K562 (cell line): Measurements from ENCODE around the gene PEX19. TPM values are rescaled to one million over a fixed set of nuclear protein-coding genes. Genes with fewer than 3 reads are reported as not detected.

Source experiments
- ATAC-seq: fragments of 200-7000 bp; cut with Tn5 transposase; 3 replicates; pipeline ENCODE4 v1.9.1; 2020; ENCODE audit warnings: moderate library complexity
- BruUV-seq: library from RNA; stranded (reverse); fragments of 400-500 nt; replicated peaks from 2 replicates; lab custom pipeline; 2021; lab: Mats Ljungman, UMichigan
- CTCF ChIA-PET: fragments of 300-600 bp; formaldehyde crosslinking; extraction: SDS; loops from one replicate; lab custom pipeline; 2021; ENCODE audit warnings: low intra/inter-chr PET ratio; lab: Yijun Ruan, JAX
- POLR2A ChIA-PET: fragments of 300-600, 350-650 bp; sonication (Branson Sonifier 250); formaldehyde crosslinking; extraction: SDS; loops from one replicate; lab custom pipeline; 2021; ENCODE audit warnings: antibody characterized with exemption, inconsistent platforms; lab: Yijun Ruan, JAX
- DNase-seq, 4 experiments: peaks; one replicate each; pipeline versions ENCODE4 v3.0.0 to v3.0.0-alpha.2; 2011 to 2018; ENCODE audit warnings: low spot score in 3 of 4, mixed read lengths in 3 of 4; ENCODE audit errors: extremely low read depth in 1 of 4
- FAIRE-seq: peaks from 2 replicates; lab custom pipeline; 2011; peaks lifted over from hg19 to GRCh38; lab: Jason Lieb, UNC
- H2AFZ ChIP-seq: 2 replicates; pipeline ENCODE4 v1.6.0; 2011; ENCODE audit warnings: low read depth, low read length, control low read depth, inconsistent platforms
- H3K27ac ChIP-seq: fragments of 200-600 bp; 3 replicates; pipeline ENCODE4 v1.8.0; 2011; ENCODE audit warnings: low read depth, mild to moderate bottlenecking, control low read depth, inconsistent platforms, low read length, moderate library complexity, mixed read lengths; ENCODE audit errors: extremely low read depth
- H3K27me3 ChIP-seq, 2 experiments: fragments of 300-600 bp in 1 of 2; 2 replicates in 1 of 2; 3 replicates in 1 of 2; pipeline versions ENCODE4 v1.6.0 to v1.8.0; 2011; ENCODE audit warnings: inconsistent platforms in 2 of 2, low read length in 2 of 2, mild to moderate bottlenecking in 1 of 2, mixed read lengths in 1 of 2, moderate library complexity in 1 of 2; ENCODE audit not compliant: control insufficient read depth in 2 of 2, insufficient read depth in 2 of 2
- H3K36me3 ChIP-seq: fragments of 300-600 bp; 3 replicates; pipeline ENCODE4 v1.8.0; 2011; ENCODE audit warnings: mild to moderate bottlenecking, low read length, inconsistent platforms; ENCODE audit not compliant: control insufficient read depth, insufficient read depth
- H3K4me1 ChIP-seq, 2 experiments: fragments of 200-600 bp in 1 of 2; replicated peaks in 1 of 2; 2 replicates in 1 of 2; 3 replicates in 1 of 2; pipeline versions ENCODE4 v1.5.1 to v1.8.0; 2011; ENCODE audit warnings: inconsistent platforms in 2 of 2, low read length in 2 of 2, mild to moderate bottlenecking in 1 of 2, mixed read lengths in 1 of 2, moderate library complexity in 1 of 2; ENCODE audit not compliant: control insufficient read depth in 2 of 2, insufficient read depth in 2 of 2
- H3K4me2 ChIP-seq: 2 replicates; pipeline ENCODE4 v1.6.1; 2011; ENCODE audit warnings: low read length, control low read depth, inconsistent platforms, mixed read lengths; ENCODE audit not compliant: insufficient read depth
- H3K4me3 ChIP-seq: fragments of 200-600 bp; sonication (generic), shearing (Covaris generic); 2 replicates; pipeline ENCODE4 v1.5.1; 2016; ENCODE audit warnings: control low read depth, inconsistent platforms
- H3K79me2 ChIP-seq: fragments of 200-600 bp; 3 replicates; pipeline ENCODE4 v1.8.0; 2011; ENCODE audit warnings: low read length, inconsistent platforms; ENCODE audit not compliant: control insufficient read depth, insufficient read depth
- H3K9ac ChIP-seq, 2 experiments: 2 replicates each; pipeline versions ENCODE4 v1.6.0 to v1.6.1; 2011; ENCODE audit warnings: low read depth in 2 of 2, low read length in 2 of 2, control low read depth in 1 of 2, inconsistent platforms in 1 of 2, mild to moderate bottlenecking in 1 of 2, mixed read lengths in 1 of 2; ENCODE audit not compliant: insufficient read depth in 1 of 2
- H3K9me1 ChIP-seq: one replicate; pipeline ENCODE4 v1.6.0; 2011; ENCODE audit warnings: inconsistent platforms, mild to moderate bottlenecking, low read length, moderate library complexity; ENCODE audit not compliant: control insufficient read depth, insufficient read depth
- H3K9me3 ChIP-seq: replicated peaks from 2 replicates; pipeline ENCODE4 v1.5.1; 2011; ENCODE audit warnings: low read depth, low read length, inconsistent platforms; ENCODE audit not compliant: control insufficient read depth, insufficient read depth
- H4K20me1 ChIP-seq: replicated peaks from 2 replicates; pipeline ENCODE4 v1.6.1; 2011; ENCODE audit warnings: low read length, inconsistent platforms, mixed read lengths; ENCODE audit not compliant: control insufficient read depth, insufficient read depth
- ARID2 ChIP-seq: fragments of 450-650 bp; IDR thresholded peaks from 2 replicates; pipeline ENCODE4 v1.6.1; 2017; ENCODE audit warnings: antibody characterized with exemption, mild to moderate bottlenecking
- CEBPB ChIP-seq: fragments of 450-650 bp; IDR thresholded peaks from 2 replicates; pipeline ENCODE4 v1.6.1; 2016; ENCODE audit warnings: missing genetic modification characterization, missing compliant biosample characterization
- CEBPG ChIP-seq, 3 experiments: fragments of 200-800 bp in 1 of 3; sonication (Bioruptor generic) in 1 of 3; sonication (generic) in 1 of 3; formaldehyde crosslinking in 1 of 3; IDR thresholded peaks in 2 of 3; conservative IDR thresholded peaks in 1 of 3; 2 replicates each; pipeline versions ENCODE4 v1.6.1 to v1.8.0; 2016 to 2022; ENCODE audit warnings: missing compliant biosample characterization in 2 of 3, missing genetic modification characterization in 2 of 3, mild to moderate bottlenecking in 1 of 3, missing genetic modification reagents in 1 of 3
- ELF2 ChIP-seq: fragments of 250-450 bp; sonication (Bioruptor Pico); IDR thresholded peaks from 2 replicates; pipeline ENCODE4 v1.5.0; 2021; ENCODE audit warnings: mild to moderate bottlenecking
- ELF4 ChIP-seq: fragments of 450-650 bp; formaldehyde crosslinking; IDR thresholded peaks from 2 replicates; pipeline ENCODE4 v1.4.0; 2022; ENCODE audit warnings: missing genetic modification characterization
- EZH2 ChIP-seq: IDR thresholded peaks from 2 replicates; pipeline ENCODE4 v1.6.1; 2012; ENCODE audit warnings: low read depth, mild to moderate bottlenecking, inconsistent platforms, low read length, borderline replicate concordance
- FOXM1 ChIP-seq, 2 experiments: fragments of 450-650 bp in 1 of 2; sonication (generic) in 1 of 2; formaldehyde crosslinking in 1 of 2; IDR thresholded peaks; 2 replicates each; pipeline versions ENCODE4 v1.6.1 to v1.9.0; 2017 to 2022; ENCODE audit warnings: low read depth in 2 of 2, mild to moderate bottlenecking in 2 of 2, missing genetic modification reagents in 1 of 2, moderate library complexity in 1 of 2
- GATA2 ChIP-seq: sonication (generic); formaldehyde crosslinking; IDR thresholded peaks from 2 replicates; pipeline ENCODE4 v1.4.0; 2020; ENCODE audit warnings: mild to moderate bottlenecking, missing genetic modification reagents
- LEF1 ChIP-seq: fragments of 450-650 bp; IDR thresholded peaks from 2 replicates; pipeline ENCODE4 v1.6.1; 2016; ENCODE audit warnings: mild to moderate bottlenecking
- MYNN ChIP-seq, 2 experiments: sonication (generic); formaldehyde crosslinking in 1 of 2; IDR thresholded peaks; 2 replicates each; pipeline versions ENCODE4 v1.5.0 to v1.6.1; 2016 to 2020; ENCODE audit warnings: antibody characterized with exemption in 1 of 2, missing genetic modification reagents in 1 of 2
- POLR2H ChIP-seq: IDR thresholded peaks from 2 replicates; pipeline ENCODE4 v1.6.1; 2016; ENCODE audit warnings: missing genetic modification characterization, low read depth, mild to moderate bottlenecking, control low read depth, missing compliant biosample characterization, moderate library complexity
- TBL1XR1 ChIP-seq, 2 experiments: IDR thresholded peaks; 2 replicates each; pipeline ENCODE4 v1.6.1; 2012; ENCODE audit warnings: improper control_type of control experiment in 2 of 2, low read length in 2 of 2, mild to moderate bottlenecking in 1 of 2
- WGBS: fragments of 100-300 bp; shearing (Covaris generic); methylation state at CpG from one replicate; pipeline ENCODE4 v1.1.6; 2016; ENCODE audit warnings: low coverage, mixed read lengths; ENCODE audit not compliant: insufficient coverage; ENCODE audit errors: missing lambda C conversion rate; 5-methylcytosine and 5-hydroxymethylcytosine counted together
- in situ Hi-C: fragments of 300-500 bp; cut with MboI; formaldehyde crosslinking; loops from 4 replicates; pipeline ENCODE4 v1.15.0; 2018; ENCODE audit warnings: inconsistent platforms, mixed read lengths
- intact Hi-C: fragments of 100-400 bp; cut with micrococcal nuclease; formaldehyde crosslinking; loops from 2 replicates; pipeline ENCODE4 v1.14.2; 2022
- polyA plus RNA-seq, 8 experiments: library from polyadenylated mRNA; depleted of rRNA in 4 of 8; stranded (reverse) in 5 of 8; unstranded in 3 of 8; fragments of >200 nt; fragmentation: Nextera tagmentation in 2 of 8; fragmentation: Illumina TruSeq in 1 of 8; extraction: Ambion mirVana in 2 of 8; extraction: Trizol in 1 of 8; gene quantifications; 2 replicates each; pipeline versions ENCODE4 v1.2.1 to v1.2.3, GENCODE V29; 2011 to 2014; ENCODE audit warnings: inconsistent platforms in 1 of 8, missing spikeins in 1 of 8
- total RNA-seq, 7 experiments: library from RNA; depleted of rRNA in 6 of 7; stranded (reverse); fragments of >200 nt in 6 of 7; fragmentation: Illumina TruSeq in 2 of 7; extraction: Trizol in 2 of 7; gene quantifications; 2 replicates each; pipeline versions ENCODE4 v1.2.1 to v1.2.3, GENCODE V29; 2011 to 2021; ENCODE audit warnings: low replicate concordance in 1 of 7
- TF ChIP-seq, protein P1 (sequence below), 2 experiments: IDR thresholded peaks in 1 of 2; conservative IDR thresholded peaks in 1 of 2; 2 replicates each; pipeline ENCODE4 v1.6.1; 2016; ENCODE audit warnings: low read depth in 2 of 2, mild to moderate bottlenecking in 1 of 2, missing compliant biosample characterization in 1 of 2, missing genetic modification characterization in 1 of 2, moderate library complexity in 1 of 2
- TF ChIP-seq, protein P2 (sequence below): fragments of 450-650 bp; formaldehyde crosslinking; IDR thresholded peaks from 2 replicates; pipeline ENCODE4 v1.4.0; 2020; ENCODE audit warnings: mild to moderate bottlenecking, moderate library complexity
- TF ChIP-seq, protein P3 (sequence below): fragments of 450-650 bp; formaldehyde crosslinking; IDR thresholded peaks from 2 replicates; pipeline ENCODE4 v1.4.0; 2020; ENCODE audit warnings: mild to moderate bottlenecking, mixed read lengths

PEX19 gene
- total and polyA plus RNA-seq, 9 of the 15 experiments (the other 6 are each of a cell fraction or from before 2014, with no cell fraction given) = 32.5 to 103 (median 59.8) TPM

DNA sequence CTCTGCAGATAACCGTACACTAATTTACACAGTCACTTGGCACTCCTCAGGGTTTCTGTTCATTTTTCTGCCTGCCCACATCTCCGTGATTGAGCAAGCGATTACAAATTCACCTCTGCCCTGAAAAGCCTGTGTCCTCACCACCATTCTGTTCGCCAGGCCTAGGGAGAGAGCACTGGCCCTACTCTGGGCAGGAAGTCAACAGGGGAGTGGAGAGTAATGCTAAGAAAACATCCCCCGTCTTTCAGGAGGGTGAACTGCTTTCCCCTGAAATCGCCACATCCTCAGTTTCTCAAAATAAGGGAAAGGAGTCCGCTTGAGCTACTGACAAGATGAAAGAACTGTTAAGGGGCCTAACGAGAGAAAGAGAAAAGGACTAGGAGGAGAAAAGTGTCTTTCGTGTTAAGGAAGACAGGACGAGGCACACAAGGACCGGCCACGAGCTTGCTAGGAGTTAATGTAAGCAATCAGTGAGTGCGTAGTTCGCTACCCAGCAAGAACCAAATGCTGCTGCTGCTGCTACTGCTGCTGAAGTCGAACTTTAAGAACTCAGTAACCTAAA is 632 bp downstream of the PEX19 start:
- Histone ChIP-seq H3K27me3 (no peaks in the 10 kb centered on the region), H3K9ac (peak overlapping the region; percentile 86 to 99), H3K4me1 (peaks cover 5 to 14% of the 10 kb centered on the region in 2 experiments; a peak in 4 of 5 replicates), H3K79me2 (peaks cover 17% of the 10 kb centered on the region), H4K20me1 (no peaks in the 10 kb centered on the region), H3K4me2 (peak overlapping the region; percentile 97), H3K27ac (peak overlapping the region; percentile 72), H3K9me1 (no peaks in the 10 kb centered on the region), H3K4me3 (peak overlapping the region; percentile 74), H2AFZ (peak overlapping the region; percentile 91), H3K9me3 (no peaks in the 10 kb centered on the region), H3K36me3 (peaks cover 48% of the 10 kb centered on the region)
- BruUV-seq = TSS peak; percentile 75
- DNase-seq (peak in 3 of 4 experiments; percentile 26 to 37 (median 26)), ATAC-seq (peak; percentile 53), FAIRE-seq (peak; percentile 79)
- intact Hi-C loops (no loop called here), in situ Hi-C loops (no loop called here)
- ChIA-PET POLR2A (interaction anchor here (0.7 to 2.4 kb wide), 16 partner anchors 8 to 109 kb away, joined by 3 to 19 read pairs (median 4); partner anchors contain the start of gene DCAF8), CTCF (no interaction called here)
- 3% methylated on average over 14 of the region's 15 CpGs for WGBS
- no peak for TF ChIP-seq FOXM1 (IDR thresholded peaks at IDR 0.05; ENCODE audit: low read depth)
- 0 out of 2 replicates have a peak, but pooled peaks have one; percentile 26 for TF ChIP-seq FOXM1 (CRISPR knock-in tag; IDR thresholded peaks at IDR 0.05; ENCODE audit: low read depth)
- peak; percentile 33; the same call in 1 of the 2 replicates for TF ChIP-seq GATA2 (CRISPR knock-in tag)
- no peak for TF ChIP-seq ARID2
- TF ChIP-seq, protein P1, sequence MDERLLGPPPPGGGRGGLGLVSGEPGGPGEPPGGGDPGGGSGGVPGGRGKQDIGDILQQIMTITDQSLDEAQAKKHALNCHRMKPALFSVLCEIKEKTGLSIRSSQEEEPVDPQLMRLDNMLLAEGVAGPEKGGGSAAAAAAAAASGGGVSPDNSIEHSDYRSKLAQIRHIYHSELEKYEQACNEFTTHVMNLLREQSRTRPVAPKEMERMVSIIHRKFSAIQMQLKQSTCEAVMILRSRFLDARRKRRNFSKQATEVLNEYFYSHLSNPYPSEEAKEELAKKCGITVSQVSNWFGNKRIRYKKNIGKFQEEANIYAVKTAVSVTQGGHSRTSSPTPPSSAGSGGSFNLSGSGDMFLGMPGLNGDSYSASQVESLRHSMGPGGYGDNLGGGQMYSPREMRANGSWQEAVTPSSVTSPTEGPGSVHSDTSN (CRISPR knock-in tag; IDR thresholded peaks at IDR 0.05; ENCODE audit: low read depth) = no peak
- TF ChIP-seq, protein P1 (tag; conservative IDR thresholded peaks at IDR 0.05; ENCODE audit: low read depth) = no peak
- TF ChIP-seq MYNN (IDR thresholded peaks at IDR 0.05) = no peak
- TF ChIP-seq MYNN (CRISPR knock-in tag; IDR thresholded peaks at IDR 0.05) = no peak
- TF ChIP-seq, protein P2, sequence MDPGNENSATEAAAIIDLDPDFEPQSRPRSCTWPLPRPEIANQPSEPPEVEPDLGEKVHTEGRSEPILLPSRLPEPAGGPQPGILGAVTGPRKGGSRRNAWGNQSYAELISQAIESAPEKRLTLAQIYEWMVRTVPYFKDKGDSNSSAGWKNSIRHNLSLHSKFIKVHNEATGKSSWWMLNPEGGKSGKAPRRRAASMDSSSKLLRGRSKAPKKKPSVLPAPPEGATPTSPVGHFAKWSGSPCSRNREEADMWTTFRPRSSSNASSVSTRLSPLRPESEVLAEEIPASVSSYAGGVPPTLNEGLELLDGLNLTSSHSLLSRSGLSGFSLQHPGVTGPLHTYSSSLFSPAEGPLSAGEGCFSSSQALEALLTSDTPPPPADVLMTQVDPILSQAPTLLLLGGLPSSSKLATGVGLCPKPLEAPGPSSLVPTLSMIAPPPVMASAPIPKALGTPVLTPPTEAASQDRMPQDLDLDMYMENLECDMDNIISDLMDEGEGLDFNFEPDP = no peak
- peak; percentile 24; the same call in 1 of the 2 replicates for TF ChIP-seq CEBPB
- TF ChIP-seq ELF4 (CRISPR knock-in tag) = no peak
- no peak for TF ChIP-seq POLR2H (tag)
- no peak for TF ChIP-seq CEBPG (CRISPR knock-in tag; IDR thresholded peaks at IDR 0.05)
- peak in 1 of 2 experiments; percentile 38; a peak in 1 of 4 replicates for TF ChIP-seq CEBPG (tag; conservative IDR thresholded peaks at IDR 0.05 in 1 of 2, IDR thresholded peaks at IDR 0.05 in 1 of 2)
- no peak for TF ChIP-seq ELF2 (CRISPR knock-in tag)
- TF ChIP-seq, protein P3, sequence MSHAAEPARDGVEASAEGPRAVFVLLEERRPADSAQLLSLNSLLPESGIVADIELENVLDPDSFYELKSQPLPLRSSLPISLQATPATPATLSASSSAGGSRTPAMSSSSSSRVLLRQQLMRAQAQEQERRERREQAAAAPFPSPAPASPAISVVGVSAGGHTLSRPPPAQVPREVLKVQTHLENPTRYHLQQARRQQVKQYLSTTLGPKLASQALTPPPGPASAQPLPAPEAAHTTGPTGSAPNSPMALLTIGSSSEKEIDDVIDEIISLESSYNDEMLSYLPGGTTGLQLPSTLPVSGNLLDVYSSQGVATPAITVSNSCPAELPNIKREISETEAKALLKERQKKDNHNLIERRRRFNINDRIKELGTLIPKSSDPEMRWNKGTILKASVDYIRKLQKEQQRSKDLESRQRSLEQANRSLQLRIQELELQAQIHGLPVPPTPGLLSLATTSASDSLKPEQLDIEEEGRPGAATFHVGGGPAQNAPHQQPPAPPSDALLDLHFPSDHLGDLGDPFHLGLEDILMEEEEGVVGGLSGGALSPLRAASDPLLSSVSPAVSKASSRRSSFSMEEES (CRISPR knock-in tag) = no peak
- no peak for TF ChIP-seq LEF1
- TF ChIP-seq TBL1XR1 (IDR thresholded peaks at IDR 0.05; ENCODE audit: low read length in 2 of 2) = no peak
- no peak for TF ChIP-seq EZH2
